GM21423 (cell line): ENCODE data around the gene COL1A2.

Source experiments
- ATAC-seq: cut with Tn5 transposase; IDR thresholded peaks from one replicate; pipeline ENCODE4 v1.9.1; 2021; ENCODE audit warnings: mild to moderate bottlenecking, moderate library complexity; ENCODE audit not compliant: unreplicated experiment

The COL1A2 gene

DNA sequence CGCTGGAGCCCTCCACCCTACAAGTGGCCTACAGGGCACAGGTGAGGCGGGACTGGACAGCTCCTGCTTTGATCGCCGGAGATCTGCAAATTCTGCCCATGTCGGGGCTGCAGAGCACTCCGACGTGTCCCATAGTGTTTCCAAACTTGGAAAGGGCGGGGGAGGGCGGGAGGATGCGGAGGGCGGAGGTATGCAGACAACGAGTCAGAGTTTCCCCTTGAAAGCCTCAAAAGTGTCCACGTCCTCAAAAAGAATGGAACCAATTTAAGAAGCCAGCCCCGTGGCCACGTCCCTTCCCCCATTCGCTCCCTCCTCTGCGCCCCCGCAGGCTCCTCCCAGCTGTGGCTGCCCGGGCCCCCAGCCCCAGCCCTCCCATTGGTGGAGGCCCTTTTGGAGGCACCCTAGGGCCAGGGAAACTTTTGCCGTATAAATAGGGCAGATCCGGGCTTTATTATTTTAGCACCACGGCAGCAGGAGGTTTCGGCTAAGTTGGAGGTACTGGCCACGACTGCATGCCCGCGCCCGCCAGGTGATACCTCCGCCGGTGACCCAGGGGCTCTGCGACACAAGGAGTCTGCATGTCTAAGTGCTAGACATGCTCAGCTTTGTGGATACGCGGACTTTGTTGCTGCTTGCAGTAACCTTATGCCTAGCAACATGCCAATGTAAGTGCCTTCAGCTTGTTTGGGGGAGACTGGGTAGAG lies at the start of gene COL1A2:
COL1A2 (plus strand) TSS at position 459 of the 704 bp plus-strand sequence; CDS start at position 596, 137 bp downstream.
- ATAC-seq = no peak

DNA sequence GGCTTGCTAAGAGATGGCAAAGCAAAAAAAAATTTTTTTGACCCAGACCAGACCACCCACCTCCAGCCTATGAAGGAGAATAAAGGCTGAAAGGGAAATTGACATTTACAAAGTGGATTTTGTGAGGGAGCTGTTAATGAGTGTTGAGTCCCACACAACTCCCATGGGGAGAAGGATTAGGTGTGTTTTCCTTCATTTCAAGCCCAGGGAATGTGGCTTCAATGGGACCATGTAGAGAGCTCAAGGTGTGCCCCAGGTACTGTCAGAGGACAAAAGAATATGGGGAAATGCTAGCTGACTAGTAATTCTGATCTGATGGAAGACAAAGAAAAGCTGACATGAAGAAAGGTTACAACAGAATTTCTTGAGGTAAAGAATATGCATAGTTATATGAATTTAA lies 48.8 kb upstream of the COL1A2 start:
- no peak for ATAC-seq

DNA sequence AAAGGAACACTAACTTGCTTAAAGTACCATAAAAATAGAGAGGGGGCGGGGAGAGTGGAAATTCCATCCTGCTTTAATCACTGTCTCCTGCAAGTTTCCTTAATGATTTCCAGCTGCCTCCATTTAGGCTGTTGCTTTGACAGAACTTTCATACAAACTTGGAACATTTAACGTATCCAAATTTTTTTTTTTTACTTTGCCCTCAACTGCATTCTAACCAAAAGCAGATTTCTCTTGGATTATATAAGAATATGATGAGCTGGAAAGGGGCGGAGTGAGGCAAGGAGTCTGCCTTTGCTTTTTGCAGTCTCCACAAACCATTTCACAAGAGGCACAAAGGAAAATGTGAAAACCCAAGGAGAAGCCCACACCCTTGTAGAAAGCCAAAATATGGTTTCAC lies 46.6 kb upstream of the COL1A2 start:
- ATAC-seq = no peak

DNA sequence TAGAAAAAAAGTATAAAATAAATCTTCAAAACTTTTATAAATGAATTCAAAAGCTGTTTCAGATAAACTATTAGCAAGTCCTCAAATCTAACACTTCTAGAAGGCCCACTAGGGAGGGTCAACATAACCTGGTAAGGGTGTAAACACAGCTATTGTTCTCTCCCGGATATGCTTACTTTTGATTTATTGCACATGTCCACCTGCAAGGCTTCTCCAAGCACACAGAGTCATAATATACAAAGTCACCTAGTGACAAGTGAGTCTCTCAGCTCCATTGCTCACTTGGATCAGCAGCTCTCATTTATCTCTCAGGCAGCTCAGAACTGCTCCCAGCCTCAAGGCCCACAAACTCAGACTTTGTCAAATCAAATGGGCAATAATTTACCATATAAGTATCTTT lies 44.0 kb upstream of the COL1A2 start:
- no peak for ATAC-seq

- ATAC-seq = no peak
Observed at GRCh38 chr7:94351703-94352102, 43.0 kb upstream of the COL1A2 start.

GRCh38 chr7:94352887-94353286 lies 41.8 kb upstream of the COL1A2 start:
- no peak for ATAC-seq

DNA sequence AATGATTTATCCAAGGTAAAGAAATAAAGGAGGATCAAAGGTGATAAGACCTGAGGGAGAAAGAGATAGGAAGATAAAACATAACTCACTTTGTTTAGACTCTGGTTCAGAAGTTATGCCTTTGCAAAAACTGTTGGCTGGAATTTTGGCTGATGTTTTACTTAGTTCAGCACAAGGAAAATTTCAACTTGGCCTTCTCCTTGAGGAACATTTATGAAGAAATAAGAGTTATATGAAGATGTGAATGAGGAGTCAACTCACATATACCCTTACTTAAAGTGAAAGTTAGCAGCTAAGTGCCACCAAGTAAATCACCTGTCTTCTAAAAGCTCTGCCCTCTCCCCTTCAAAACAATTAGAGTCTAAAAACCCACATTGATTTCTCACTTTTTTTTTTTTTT lies 39.7 kb upstream of the COL1A2 start:
- no peak for ATAC-seq

GRCh38 chr7:94355454-94355853 lies 39.2 kb upstream of the COL1A2 start:
- no peak for ATAC-seq

GRCh38 chr7:94357076-94357475 lies 37.6 kb upstream of the COL1A2 start:
- ATAC-seq = no peak

- ATAC-seq = no peak
Observed at GRCh38 chr7:94360926-94361325, 33.8 kb upstream of the COL1A2 start.

GRCh38 chr7:94362276-94362675 lies 32.4 kb upstream of the COL1A2 start:
- ATAC-seq = no peak

- ATAC-seq = no peak
Observed at GRCh38 chr7:94364816-94365215, 29.9 kb upstream of the COL1A2 start.

GRCh38 chr7:94366163-94366562 lies 28.5 kb upstream of the COL1A2 start:
- no peak for ATAC-seq

DNA sequence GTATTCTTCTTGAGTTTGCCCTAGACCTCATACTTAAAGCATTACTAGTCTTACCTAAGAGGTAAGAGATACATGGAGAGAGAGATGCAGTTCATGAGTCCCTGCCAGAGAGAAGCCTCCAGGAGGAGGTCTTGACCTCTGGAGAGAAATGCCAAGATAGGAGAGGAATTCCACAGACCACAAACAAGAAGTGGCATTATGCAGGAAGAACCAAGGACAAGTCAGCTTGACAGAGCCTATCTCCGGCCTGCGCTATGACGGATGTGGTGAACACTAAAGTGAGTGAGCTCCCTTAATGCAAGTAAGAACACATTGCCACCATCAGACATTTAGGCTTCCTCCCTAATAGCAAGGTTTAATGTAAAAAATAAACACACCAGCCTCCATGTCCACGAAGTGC lies 27.9 kb upstream of the COL1A2 start:
- no peak for ATAC-seq

DNA sequence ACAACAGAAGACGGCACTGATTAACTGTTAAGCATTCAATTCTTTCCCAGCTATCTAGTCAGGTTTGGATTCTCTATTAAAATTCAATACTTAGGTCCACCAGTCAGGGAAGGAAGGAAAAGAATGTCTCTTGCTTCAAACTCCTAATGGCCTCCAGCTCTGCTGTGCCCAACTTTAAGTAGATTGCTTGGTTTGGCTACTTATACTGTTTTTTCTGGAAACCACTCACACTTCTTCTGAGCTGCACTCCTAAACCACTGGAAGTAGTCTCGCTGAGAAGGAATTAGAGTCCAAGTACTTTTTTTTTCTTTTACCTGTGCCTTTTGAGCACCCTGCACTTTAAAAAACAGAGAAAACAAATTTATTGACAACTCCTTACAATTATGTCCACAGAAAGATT lies 26.7 kb upstream of the COL1A2 start:
- no peak for ATAC-seq

DNA sequence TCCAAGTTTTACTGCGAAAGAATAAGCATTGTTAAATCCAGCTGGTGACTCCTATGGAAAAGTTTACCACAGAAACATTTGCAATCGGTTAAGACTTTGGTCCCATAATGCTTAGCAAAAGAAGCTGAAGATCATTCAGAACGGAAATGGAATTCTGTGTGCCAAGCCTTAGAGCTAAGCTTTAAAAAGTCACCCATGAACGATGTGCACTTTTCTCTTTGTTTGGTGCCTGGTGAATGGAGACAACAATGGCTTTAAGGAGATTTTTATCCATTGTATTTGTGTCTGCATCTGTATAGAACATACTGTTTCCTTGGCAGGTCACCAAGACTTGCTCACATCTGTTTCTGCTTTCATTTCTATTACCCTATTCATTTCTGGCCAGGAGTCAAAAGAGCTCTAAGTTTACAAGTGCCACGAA lies 26.3 kb upstream of the COL1A2 start:
- no peak for ATAC-seq

DNA sequence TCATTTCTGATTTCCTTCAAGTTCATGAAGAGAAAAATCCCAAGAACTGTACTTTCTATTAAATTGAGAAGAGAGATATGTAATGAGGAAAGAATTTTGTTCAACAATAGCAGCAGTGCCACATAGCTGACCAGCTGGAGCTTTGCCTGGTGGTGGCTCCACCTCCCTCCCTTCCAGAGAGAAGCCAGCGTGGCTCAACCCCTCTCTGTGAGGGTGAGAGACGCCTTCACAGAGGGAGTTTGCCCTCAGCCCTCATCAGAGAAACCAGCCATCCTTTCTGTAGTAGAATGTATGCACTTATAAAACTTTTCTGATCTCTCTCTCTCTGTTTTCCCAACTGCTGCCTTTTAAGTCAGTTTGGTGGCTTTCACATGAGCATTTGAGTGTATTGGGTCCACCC lies 20.5 kb upstream of the COL1A2 start:
- no peak for ATAC-seq

DNA sequence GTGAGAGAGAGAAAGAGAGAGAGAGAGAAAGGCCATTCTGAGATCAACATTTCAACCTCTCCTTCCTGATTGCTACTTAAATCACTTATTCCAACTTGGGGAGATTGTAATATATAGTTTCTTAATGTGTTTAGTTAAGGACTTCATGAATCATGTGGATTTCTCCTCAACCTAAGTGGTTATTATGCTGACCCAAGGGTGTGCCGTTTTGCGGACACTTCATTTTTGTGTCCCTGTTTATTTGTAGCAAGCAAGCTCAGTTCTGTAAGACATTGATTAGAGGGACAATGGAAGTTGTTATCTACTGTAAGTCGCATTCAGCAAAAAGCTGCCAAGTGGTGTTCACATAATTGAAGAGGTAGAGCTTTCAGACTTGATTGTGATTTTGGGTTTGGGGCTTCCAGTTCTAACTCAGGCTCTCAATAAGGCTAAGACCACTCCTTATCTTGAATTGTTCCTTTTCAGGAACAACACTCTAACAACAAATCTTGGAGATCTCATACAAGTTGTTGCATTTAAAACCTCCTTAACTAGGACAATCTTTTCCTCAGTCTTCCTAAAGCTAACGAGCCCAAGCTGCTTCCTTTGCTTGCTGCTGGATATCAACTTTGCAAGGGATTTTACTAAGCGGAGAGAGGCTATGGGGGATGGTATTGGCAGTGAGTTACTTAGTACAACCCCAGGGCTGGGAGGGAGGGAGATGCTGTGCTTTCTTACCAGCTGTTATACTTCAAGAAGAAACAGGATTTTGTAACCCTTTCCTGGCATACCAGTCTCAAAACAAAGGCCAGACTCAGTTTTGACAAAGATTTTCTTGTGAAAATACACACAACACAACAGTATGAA lies 19.8 kb upstream of the COL1A2 start:
- no peak for ATAC-seq

GRCh38 chr7:94375691-94376090 lies 19.0 kb upstream of the COL1A2 start:
- ATAC-seq = no peak

DNA sequence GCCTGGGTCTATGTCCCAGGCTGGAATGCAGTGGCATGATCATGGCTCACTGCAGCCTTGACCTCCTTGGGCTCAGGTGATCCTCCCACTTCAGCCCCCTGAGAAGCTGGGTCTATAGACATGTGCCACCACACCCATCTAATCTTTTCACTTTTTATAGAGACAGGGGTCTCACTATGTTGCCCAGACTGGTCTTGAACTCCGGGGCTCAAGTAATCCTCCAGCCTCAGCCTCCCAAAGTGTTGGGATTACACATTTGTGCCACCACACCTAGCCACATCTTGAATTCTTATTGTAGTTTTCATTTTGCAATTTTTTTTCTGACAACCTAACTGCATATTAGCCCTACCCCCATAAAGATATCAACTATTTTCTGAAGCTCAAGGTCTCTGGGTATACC lies 18.4 kb upstream of the COL1A2 start:
- no peak for ATAC-seq

GRCh38 chr7:94378356-94378755 lies 16.3 kb upstream of the COL1A2 start:
- no peak for ATAC-seq

GRCh38 chr7:94380264-94380663 lies 14.4 kb upstream of the COL1A2 start:
- ATAC-seq = no peak
